ENCODE data around the gene CMIP.

DNA sequence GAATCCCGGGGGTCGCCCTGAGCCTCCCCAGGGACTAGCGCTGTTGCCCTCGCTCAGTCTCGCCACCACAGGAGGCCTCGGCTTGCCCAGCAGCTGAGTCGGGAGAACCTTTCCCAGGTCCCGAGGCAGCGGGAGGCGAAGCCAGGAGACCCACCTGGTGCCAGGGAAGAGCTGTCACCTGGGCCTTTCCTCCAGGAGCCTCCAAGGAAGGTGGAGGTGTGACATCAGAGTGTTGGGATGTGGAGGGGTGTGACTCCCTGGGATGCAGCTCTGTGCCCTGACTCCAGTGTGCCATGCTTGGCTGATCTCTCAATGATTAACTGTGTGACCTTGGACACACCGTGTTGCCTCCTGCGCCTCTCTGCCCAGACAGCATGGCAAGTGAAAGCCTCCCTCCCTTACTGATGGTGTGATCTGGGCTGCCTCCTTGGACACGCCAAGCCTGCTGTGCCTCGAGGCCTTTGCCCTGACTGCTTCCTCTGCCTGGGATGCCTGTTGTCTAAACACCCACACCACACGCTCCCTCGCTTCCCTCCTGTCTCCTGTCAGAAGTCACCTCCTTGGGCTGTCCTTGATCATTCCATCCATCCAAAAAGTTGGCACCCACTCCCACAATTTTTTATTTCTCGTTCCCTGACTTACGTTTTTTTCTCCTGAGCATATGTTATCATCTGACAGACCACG, 88.0 kb downstream of the CMIP start:
- TF ChIP-seq CTCF (IDR thresholded peaks at IDR 0.05) (no peak), POLR2A (IDR thresholded peaks at IDR 0.05) (no peak)

All from thyroid gland (tissue), 4 donors.